HEK293 (cell line): Measurements from ENCODE around the gene KRTAP9-9.

Experiments used
- PATZ1 ChIP-seq: fragments of 450-650 bp; formaldehyde crosslinking; IDR thresholded peaks from 2 replicates; pipeline ENCODE4 v1.5.1; 2016; ENCODE audit warnings: missing biosample characterization, missing genetic modification characterization
- ZNF48 ChIP-seq: fragments of 450-650 bp; formaldehyde crosslinking; IDR thresholded peaks from 2 replicates; pipeline ENCODE4 v1.5.1; 2016; ENCODE audit warnings: missing biosample characterization, missing genetic modification characterization

GRCh38 chr17:41284043-41284442 lies 28.9 kb downstream of the KRTAP9-9 start:
- TF ChIP-seq ZNF48 = no peak
- TF ChIP-seq PATZ1 = no peak
